ENCODE results near the gene PFDN4. TPM values are rescaled to one million over a fixed set of nuclear protein-coding genes. Genes with fewer than 3 reads are reported as not detected.
A peak's percentile ranks its signal among the peaks of the same experiment; 100 is the strongest.

The PFDN4 gene
- total RNA-seq, 1 experiment from 2014 or later, result 61.8 TPM

DNA sequence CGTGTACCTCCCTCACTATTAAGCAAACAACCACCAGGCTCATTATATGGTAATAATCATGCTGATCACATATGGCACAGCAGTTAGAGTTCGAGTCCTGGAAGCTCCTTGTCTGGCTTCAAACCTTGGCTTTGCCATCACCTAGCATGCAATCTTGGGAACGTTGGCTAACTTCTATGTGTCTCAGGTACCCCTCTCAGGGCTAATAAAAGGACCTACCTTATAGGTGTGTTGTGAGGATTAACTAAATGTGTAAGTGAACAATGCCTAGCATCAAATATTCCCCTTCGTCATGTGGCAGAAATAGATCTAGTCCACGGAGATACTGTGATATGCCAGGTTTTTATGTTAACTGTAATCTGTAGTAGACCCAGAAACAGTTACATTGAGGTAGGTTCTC lies 44.5 kb upstream of the PFDN4 start:
- TF ChIP-seq, protein P1, sequence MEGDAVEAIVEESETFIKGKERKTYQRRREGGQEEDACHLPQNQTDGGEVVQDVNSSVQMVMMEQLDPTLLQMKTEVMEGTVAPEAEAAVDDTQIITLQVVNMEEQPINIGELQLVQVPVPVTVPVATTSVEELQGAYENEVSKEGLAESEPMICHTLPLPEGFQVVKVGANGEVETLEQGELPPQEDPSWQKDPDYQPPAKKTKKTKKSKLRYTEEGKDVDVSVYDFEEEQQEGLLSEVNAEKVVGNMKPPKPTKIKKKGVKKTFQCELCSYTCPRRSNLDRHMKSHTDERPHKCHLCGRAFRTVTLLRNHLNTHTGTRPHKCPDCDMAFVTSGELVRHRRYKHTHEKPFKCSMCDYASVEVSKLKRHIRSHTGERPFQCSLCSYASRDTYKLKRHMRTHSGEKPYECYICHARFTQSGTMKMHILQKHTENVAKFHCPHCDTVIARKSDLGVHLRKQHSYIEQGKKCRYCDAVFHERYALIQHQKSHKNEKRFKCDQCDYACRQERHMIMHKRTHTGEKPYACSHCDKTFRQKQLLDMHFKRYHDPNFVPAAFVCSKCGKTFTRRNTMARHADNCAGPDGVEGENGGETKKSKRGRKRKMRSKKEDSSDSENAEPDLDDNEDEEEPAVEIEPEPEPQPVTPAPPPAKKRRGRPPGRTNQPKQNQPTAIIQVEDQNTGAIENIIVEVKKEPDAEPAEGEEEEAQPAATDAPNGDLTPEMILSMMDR (IDR thresholded peaks at IDR 0.05; ENCODE audit: unreplicated experiment), result no peak
- no TSS peak for BruUV-seq (replicated peaks)
- no peaks in the 10 kb centered on the region for H3K27me3 Mint-ChIP-seq (ENCODE audit: unreplicated experiment)
- H3K27ac Mint-ChIP-seq (ENCODE audit: unreplicated experiment), result peak overlapping the region; percentile 55
- intact Hi-C loops (cut with micrococcal nuclease; ENCODE audit: unreplicated experiment), result no loop called here
- CTCF ChIA-PET, result no interaction called here
- DNase-seq, result no peak
- peaks cover 99% of the 10 kb centered on the region for H3K36me3 Mint-ChIP-seq (ENCODE audit: insufficient read depth, unreplicated experiment)
- H3K4me3 Mint-ChIP-seq (ENCODE audit: low read depth, unreplicated experiment), result no peak overlapping the region
- peaks cover 59% of the 10 kb centered on the region for H3K4me1 Mint-ChIP-seq (ENCODE audit: low read depth, unreplicated experiment)
- H3K9me3 Mint-ChIP-seq (ENCODE audit: low read depth, unreplicated experiment), result no peaks in the 10 kb centered on the region

DNA sequence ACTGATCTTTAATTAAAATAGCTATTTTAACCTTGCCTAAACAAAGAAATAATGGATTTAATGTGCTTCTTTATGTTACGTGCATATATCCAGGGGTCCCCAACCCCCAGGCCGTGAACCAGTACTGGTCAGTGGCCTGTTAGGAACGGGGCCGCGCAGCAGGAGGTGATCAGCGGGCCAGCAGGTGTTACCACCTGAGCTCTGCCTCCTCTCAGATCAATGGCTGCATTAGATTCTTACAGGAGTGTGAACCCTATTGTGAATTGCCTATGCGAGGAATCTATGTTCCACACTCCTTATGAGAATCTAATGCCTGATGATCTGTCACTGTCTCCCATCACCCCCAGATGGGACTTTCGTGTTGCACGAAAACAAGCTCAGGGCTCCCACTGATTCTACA lies 42.9 kb upstream of the PFDN4 start:
- Mint-ChIP-seq H3K27ac (ENCODE audit: unreplicated experiment) (no peak overlapping the region), H3K4me3 (ENCODE audit: low read depth, unreplicated experiment) (no peak overlapping the region), H3K27me3 (ENCODE audit: unreplicated experiment) (no peaks in the 10 kb centered on the region), H3K9me3 (ENCODE audit: low read depth, unreplicated experiment) (no peaks in the 10 kb centered on the region), H3K4me1 (ENCODE audit: low read depth, unreplicated experiment) (peaks cover 75% of the 10 kb centered on the region), H3K36me3 (ENCODE audit: insufficient read depth, unreplicated experiment) (peaks cover 100% of the 10 kb centered on the region)
- TF ChIP-seq, protein P1 (IDR thresholded peaks at IDR 0.05; ENCODE audit: unreplicated experiment), result no peak
- BruUV-seq (replicated peaks), result no TSS peak
- CTCF ChIA-PET, result interaction anchor here (0.8 kb wide), 1 partner anchor 11 kb away, joined by 4 read pairs; no protein-coding TSS in a partner anchor
- DNase-seq, result no peak
- intact Hi-C loops (cut with micrococcal nuclease; ENCODE audit: unreplicated experiment), result no loop called here

GRCh38 chr20:54165803-54166202 lies 42.1 kb upstream of the PFDN4 start:
- DNase-seq, result no peak
- Mint-ChIP-seq H3K27ac (ENCODE audit: unreplicated experiment) (peak overlapping the region; percentile 48), H3K36me3 (ENCODE audit: insufficient read depth, unreplicated experiment) (peaks cover 97% of the 10 kb centered on the region), H3K9me3 (ENCODE audit: low read depth, unreplicated experiment) (no peaks in the 10 kb centered on the region), H3K4me1 (ENCODE audit: low read depth, unreplicated experiment) (peaks cover 71% of the 10 kb centered on the region), H3K27me3 (ENCODE audit: unreplicated experiment) (no peaks in the 10 kb centered on the region), H3K4me3 (ENCODE audit: low read depth, unreplicated experiment) (no peak overlapping the region)
- no TSS peak for BruUV-seq (replicated peaks)
- intact Hi-C loops (cut with micrococcal nuclease; ENCODE audit: unreplicated experiment), result no loop called here
- CTCF ChIA-PET, result no interaction called here
- TF ChIP-seq, protein P1 (IDR thresholded peaks at IDR 0.05; ENCODE audit: unreplicated experiment), result no peak

DNA sequence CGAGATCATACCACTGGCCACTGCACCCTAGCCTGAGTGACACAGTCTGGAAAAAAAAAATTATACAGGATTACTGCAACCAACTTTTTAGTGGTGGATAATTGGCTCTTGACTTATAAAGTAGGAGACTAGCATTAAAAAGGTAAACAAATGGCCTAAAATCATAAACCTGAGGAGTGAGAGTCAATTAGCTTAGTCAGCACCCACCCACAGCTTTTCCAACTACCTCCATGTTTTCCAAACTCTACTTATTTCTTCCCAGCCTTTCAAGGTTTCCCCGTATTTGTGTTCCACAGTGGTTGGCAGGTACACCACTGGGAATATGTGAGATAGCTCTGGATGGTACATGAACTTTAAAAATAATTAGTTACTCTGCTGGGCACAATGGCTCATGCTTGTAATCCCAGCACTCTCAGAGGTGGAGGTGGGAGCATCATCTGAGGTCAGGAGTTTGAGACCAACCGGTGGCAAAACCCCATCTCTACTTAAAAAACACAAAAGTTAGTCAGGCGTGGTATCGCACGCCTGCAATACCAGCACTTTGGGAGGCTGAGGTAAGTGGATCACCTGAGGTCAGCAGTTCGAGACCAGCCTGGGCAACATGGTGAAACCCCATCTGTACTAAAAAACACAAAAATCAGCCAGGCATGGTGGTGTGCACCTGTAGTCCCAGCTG lies 40.8 kb upstream of the PFDN4 start:
- CTCF ChIA-PET, result interaction anchor here (1.2 to 2.2 kb wide), 4 partner anchors 15 to 70 kb away, joined by 3 to 15 read pairs (median 4); no protein-coding TSS in a partner anchor
- Mint-ChIP-seq H3K27ac (ENCODE audit: unreplicated experiment) (peak overlapping the region; percentile 48), H3K9me3 (ENCODE audit: low read depth, unreplicated experiment) (no peaks in the 10 kb centered on the region), H3K36me3 (ENCODE audit: insufficient read depth, unreplicated experiment) (peaks cover 97% of the 10 kb centered on the region), H3K4me1 (ENCODE audit: low read depth, unreplicated experiment) (peaks cover 73% of the 10 kb centered on the region), H3K4me3 (ENCODE audit: low read depth, unreplicated experiment) (no peak overlapping the region), H3K27me3 (ENCODE audit: unreplicated experiment) (no peaks in the 10 kb centered on the region)
- TF ChIP-seq, protein P1 (IDR thresholded peaks at IDR 0.05; ENCODE audit: unreplicated experiment), result no peak
- no TSS peak for BruUV-seq (replicated peaks)
- no peak for DNase-seq
- intact Hi-C loops (cut with micrococcal nuclease; ENCODE audit: unreplicated experiment), result no loop called here
